Adrenal gland (tissue), 12 donors: ENCODE results near the gene ZNF549. TPM values are rescaled to one million over a fixed set of nuclear protein-coding genes. Genes with fewer than 3 reads are reported as not detected.

ENCODE experiments used
- DNase-seq, 7 donors: peaks; one replicate each; pipeline ENCODE4 v3.0.0-alpha.2; 2019 to 2020
- H3K27ac ChIP-seq, 5 donors: fragments of 200-600 bp; sonication (generic) in 4 of 5; 1 replicate in 3 of 5; 2 replicates in 2 of 5; pipeline versions ENCODE4 v1.5.1 to v1.8.0; 2016 to 2020; ENCODE audit warnings: mild to moderate bottlenecking in 1 of 5
- H3K27me3 ChIP-seq: fragments of 200-600 bp; 2 replicates; pipeline ENCODE4 v1.8.0; 2021
- H3K36me3 ChIP-seq, 2 donors: fragments of 200-600 bp; replicated peaks in 1 of 2; 1 replicate in 1 of 2; 2 replicates in 1 of 2; pipeline versions ENCODE4 v1.5.1 to v1.8.0; 2018 to 2022
- H3K4me1 ChIP-seq, 2 donors: fragments of 200-600 bp; replicated peaks in 1 of 2; 1 replicate in 1 of 2; 2 replicates in 1 of 2; pipeline versions ENCODE4 v1.5.1 to v1.8.0; 2018 to 2021
- H3K4me3 ChIP-seq, 4 donors: fragments of 200-600 bp; sonication (generic) in 3 of 4; one replicate each; pipeline ENCODE4 v1.5.1; 2016 to 2018
- H3K9me3 ChIP-seq, 3 donors: fragments of 200-600 bp; sonication (generic) in 1 of 3; replicated peaks in 1 of 3; 1 replicate in 2 of 3; 2 replicates in 1 of 3; pipeline versions ENCODE4 v1.5.1 to v1.8.0; 2016 to 2021
- POLR2A ChIP-seq, 2 donors: fragments of 450-650 bp; IDR thresholded peaks; one replicate each; pipeline ENCODE4 v1.6.1; 2017; ENCODE audit warnings: antibody characterized with exemption in 2 of 2, mild to moderate bottlenecking in 2 of 2, moderate library complexity in 1 of 2
- WGBS, 4 donors: extraction: QIAGEN DNeasy Blood & Tissue Kit in 2 of 4; methylation state at CpG; one replicate each; pipeline versions ENCODE4 v1.1.5 to v1.1.7; 2013 to 2017; 5-methylcytosine and 5-hydroxymethylcytosine counted together
- intact Hi-C, 2 donors: fragments of 100-400 bp; cut with DNase I; formaldehyde crosslinking; loops; one replicate each; pipeline versions ENCODE4 v1.14.1 to v1.15.0; 2022 to 2023
- polyA plus RNA-seq, 3 donors: library from polyadenylated mRNA; stranded (reverse); fragments of 200-250 nt in 2 of 3; fragments of 350-450 nt in 1 of 3; fragmentation: Illumina TruSeq in 1 of 3; extraction: RNeasy Lipid Tissue Mini Kit (QIAGEN cat#74804) in 1 of 3; gene quantifications; one replicate each; pipeline ENCODE4 v1.2.3, GENCODE V29; 2013 to 2014
- total RNA-seq, 9 donors: library from RNA; depleted of rRNA in 4 of 9; stranded (reverse); fragments of >200 nt in 4 of 9; fragments of 120-200 nt in 1 of 9; fragmentation: NEBNext Ultra II Directional in 1 of 9; extraction: Animal tissue kit (Norgen Biotek cat#: 25700) in 1 of 9; gene quantifications; one replicate each; pipeline versions ENCODE4 v1.1.0 to v1.2.4, GENCODE V29; 2013 to 2023
- TF ChIP-seq, protein P1 (sequence below), 6 experiments: fragments of 450-650 bp in 4 of 6; fragments of 200-600 bp in 2 of 6; sonication (generic) in 1 of 6; IDR thresholded peaks; 1 replicate in 5 of 6; 2 replicates in 1 of 6; pipeline versions ENCODE4 v1.5.1 to v1.8.0; 2016 to 2021; ENCODE audit warnings: antibody characterized with exemption in 6 of 6, mild to moderate bottlenecking in 2 of 6, moderate library complexity in 1 of 6
- donor health status: healthy with polysubstance abuse.
- donor health status: Bipolar disorder and iron deficiency.
- donor health status: DM: yes; HTN: yes; CAD: no.
- donor health status: DM: no; HTN: no; CAD: no.
- donor health status: DM: no; HTN: no; CAD: no.
- donor health status: DM: yes; HTN: yes; CAD: no.

The ZNF549 gene
- total and polyA plus RNA-seq, 12 donors, result 2.7 to 7.9 (median 5.3) TPM

GRCh38 chr19:57560049-57560491, 32.9 kb downstream of the ZNF549 start:
- WGBS, 4 donors, result 19 to 46% (median 27%) methylated on average over 19 to 23 of the region's 23 CpGs
- H3K9me3 ChIP-seq, result peaks cover 0 to 5% (median 0%) of the 10 kb centered on the region in 3 donors
- peaks cover 4 to 16% of the 10 kb centered on the region in 2 donors for H3K4me1 ChIP-seq
- peaks cover 0 to 10% of the 10 kb centered on the region in 2 donors for H3K36me3 ChIP-seq
- peak overlapping the region in 3 of 4 donors; percentile 29 to 96 (median 87) for H3K4me3 ChIP-seq
- DNase-seq, result peak in 6 of 7 donors; percentile 4 to 48 (median 32)
- no peak for TF ChIP-seq POLR2A (IDR thresholded peaks at IDR 0.05)
- TF ChIP-seq, protein P1, sequence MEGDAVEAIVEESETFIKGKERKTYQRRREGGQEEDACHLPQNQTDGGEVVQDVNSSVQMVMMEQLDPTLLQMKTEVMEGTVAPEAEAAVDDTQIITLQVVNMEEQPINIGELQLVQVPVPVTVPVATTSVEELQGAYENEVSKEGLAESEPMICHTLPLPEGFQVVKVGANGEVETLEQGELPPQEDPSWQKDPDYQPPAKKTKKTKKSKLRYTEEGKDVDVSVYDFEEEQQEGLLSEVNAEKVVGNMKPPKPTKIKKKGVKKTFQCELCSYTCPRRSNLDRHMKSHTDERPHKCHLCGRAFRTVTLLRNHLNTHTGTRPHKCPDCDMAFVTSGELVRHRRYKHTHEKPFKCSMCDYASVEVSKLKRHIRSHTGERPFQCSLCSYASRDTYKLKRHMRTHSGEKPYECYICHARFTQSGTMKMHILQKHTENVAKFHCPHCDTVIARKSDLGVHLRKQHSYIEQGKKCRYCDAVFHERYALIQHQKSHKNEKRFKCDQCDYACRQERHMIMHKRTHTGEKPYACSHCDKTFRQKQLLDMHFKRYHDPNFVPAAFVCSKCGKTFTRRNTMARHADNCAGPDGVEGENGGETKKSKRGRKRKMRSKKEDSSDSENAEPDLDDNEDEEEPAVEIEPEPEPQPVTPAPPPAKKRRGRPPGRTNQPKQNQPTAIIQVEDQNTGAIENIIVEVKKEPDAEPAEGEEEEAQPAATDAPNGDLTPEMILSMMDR (IDR thresholded peaks at IDR 0.05), result no peak
- intact Hi-C loops, result no loop called here
- peak overlapping the region in 3 of 5 donors; percentile 56 to 60 (median 57) for H3K27ac ChIP-seq
- H3K27me3 ChIP-seq, result no peaks in the 10 kb centered on the region

- 71 to 76% (median 74%) methylated on average over 1 of the region's 1 CpG for WGBS, 4 donors
- no peaks in the 10 kb centered on the region for H3K27me3 ChIP-seq
- no peak overlapping the region for H3K4me3 ChIP-seq
- no peaks in the 10 kb centered on the region for H3K36me3 ChIP-seq
- TF ChIP-seq POLR2A (IDR thresholded peaks at IDR 0.05), result no peak
- TF ChIP-seq, protein P1 (IDR thresholded peaks at IDR 0.05), result no peak
- H3K27ac ChIP-seq, result no peak overlapping the region
- H3K9me3 ChIP-seq, result peaks cover 0 to 34% (median 7%) of the 10 kb centered on the region in 3 donors
- H3K4me1 ChIP-seq, result peaks cover 3 to 7% of the 10 kb centered on the region in 2 donors
- DNase-seq, result no peak
- intact Hi-C loops, result no loop called here
Measured at GRCh38 chr19:57563547-57563946, 36.4 kb downstream of the ZNF549 start.

GRCh38 chr19:57566396-57567265, 39.5 kb downstream of the ZNF549 start:
- peaks cover 0 to 63% (median 7%) of the 10 kb centered on the region in 3 donors for H3K9me3 ChIP-seq
- H3K36me3 ChIP-seq, result no peaks in the 10 kb centered on the region
- no peak overlapping the region for H3K4me3 ChIP-seq
- H3K4me1 ChIP-seq, result no peaks in the 10 kb centered on the region
- no peak overlapping the region for H3K27ac ChIP-seq
- no peak for TF ChIP-seq POLR2A (IDR thresholded peaks at IDR 0.05)
- TF ChIP-seq, protein P1 (IDR thresholded peaks at IDR 0.05), result no peak
- WGBS, 4 donors, result 53 to 62% (median 56%) methylated on average over 7 of the region's 7 CpGs
- DNase-seq, result no peak
- no peaks in the 10 kb centered on the region for H3K27me3 ChIP-seq
- intact Hi-C loops, result no loop called here

GRCh38 chr19:57570707-57571106, 43.6 kb downstream of the ZNF549 start:
- H3K4me3 ChIP-seq, result no peak overlapping the region
- no peaks in the 10 kb centered on the region for H3K27me3 ChIP-seq
- peaks cover 0 to 92% (median 7%) of the 10 kb centered on the region in 3 donors for H3K9me3 ChIP-seq
- no peak overlapping the region for H3K27ac ChIP-seq
- peaks cover 0 to 13% of the 10 kb centered on the region in 2 donors for H3K36me3 ChIP-seq
- no peak for DNase-seq
- TF ChIP-seq, protein P1 (IDR thresholded peaks at IDR 0.05), result no peak
- no peak for TF ChIP-seq POLR2A (IDR thresholded peaks at IDR 0.05)
- intact Hi-C loops, result no loop called here
- H3K4me1 ChIP-seq, result no peaks in the 10 kb centered on the region
